ENCODE measurements around the gene DNA2.

Gene DNA2

GRCh38 chr10:68364101-68364886, 107.5 kb downstream of the DNA2 start:
- DNase-seq (ENCODE audit: low read depth, low spot score): no peak
